GM12878 (cell line): ENCODE data around the gene CRB2. TPM values are rescaled to one million over a fixed set of nuclear protein-coding genes. Genes with fewer than 3 reads are reported as not detected.

ENCODE experiments used
- ATAC-seq: fragments of 200-7000 bp; cut with Tn5 transposase; 3 replicates; pipeline ENCODE4 v1.9.1; 2020; ENCODE audit warnings: mild to moderate bottlenecking, moderate library complexity
- BruUV-seq: library from RNA; stranded (reverse); fragments of 400-500 nt; replicated peaks from 2 replicates; lab custom pipeline; 2021; lab: Mats Ljungman, UMichigan
- CTCF ChIA-PET: fragments of 300-600 bp; sonication (Branson Sonifier 250); formaldehyde crosslinking; extraction: SDS; loops from one replicate; lab custom pipeline; 2021; ENCODE audit warnings: inconsistent platforms; lab: Yijun Ruan, JAX
- POLR2A ChIA-PET: fragments of 350-600 bp; formaldehyde crosslinking; extraction: SDS; loops from one replicate; lab custom pipeline; 2021; ENCODE audit warnings: inconsistent platforms; lab: Charles Lee
- RAD21 ChIA-PET: fragments of 300-600 bp; sonication (Branson Sonifier 250); formaldehyde crosslinking; loops from one replicate; lab custom pipeline; 2023; ENCODE audit warnings: antibody characterized with exemption; ENCODE audit not compliant: unreplicated experiment; lab: Charles Lee
- SMC1A ChIA-PET: fragments of 300-600 bp; sonication (Branson Sonifier 250); formaldehyde crosslinking; loops from one replicate; lab custom pipeline; 2023; ENCODE audit not compliant: unreplicated experiment, uncharacterized antibody; lab: Charles Lee
- DNase-seq: peaks from one replicate; pipeline ENCODE4 v3.0.0-alpha.2; 2011; ENCODE audit warnings: low read depth, low spot score
- FAIRE-seq: peaks from 3 replicates; lab custom pipeline; 2011; peaks lifted over from hg19 to GRCh38; lab: Jason Lieb, UNC
- H2AFZ ChIP-seq: 2 replicates; pipeline ENCODE4 v1.6.0; 2011; ENCODE audit warnings: low read depth, low read length, control low read depth; ENCODE audit not compliant: control insufficient read depth
- H3K27ac ChIP-seq: 2 replicates; pipeline ENCODE4 v1.5.1; 2011; ENCODE audit warnings: control low read depth; ENCODE audit not compliant: control insufficient read depth, insufficient read depth
- H3K27me3 ChIP-seq, 2 experiments: replicated peaks in 1 of 2; 2 replicates each; pipeline versions ENCODE4 v1.6.0 to v1.6.1; 2011; ENCODE audit warnings: low read length in 1 of 2; ENCODE audit not compliant: control insufficient read depth in 2 of 2, insufficient read depth in 2 of 2
- H3K36me3 ChIP-seq, 2 experiments: 2 replicates each; pipeline ENCODE4 v1.5.1; 2011; ENCODE audit warnings: low read length in 1 of 2; ENCODE audit not compliant: control insufficient read depth in 2 of 2, insufficient read depth in 2 of 2
- H3K4me1 ChIP-seq: 2 replicates; pipeline ENCODE4 v1.6.1; 2011; ENCODE audit warnings: mild to moderate bottlenecking, low read length, moderate library complexity, mixed read lengths; ENCODE audit not compliant: control insufficient read depth, insufficient read depth
- H3K4me2 ChIP-seq: 2 replicates; pipeline ENCODE4 v1.6.0; 2011; ENCODE audit warnings: control low read depth; ENCODE audit not compliant: control insufficient read depth, insufficient read depth
- H3K4me3 ChIP-seq: fragments of 200-600 bp; sonication (generic); 2 replicates; pipeline ENCODE4 v1.5.1; 2016
- H3K79me2 ChIP-seq: 2 replicates; pipeline ENCODE4 v1.6.0; 2011; ENCODE audit warnings: low read length; ENCODE audit not compliant: control insufficient read depth, insufficient read depth
- H3K9ac ChIP-seq: 2 replicates; pipeline ENCODE4 v1.8.0; 2011; ENCODE audit warnings: low read length, control low read depth, mixed read lengths; ENCODE audit not compliant: control insufficient read depth, insufficient read depth
- H3K9me3 ChIP-seq: replicated peaks from 3 replicates; pipeline ENCODE4 v1.5.1; 2011; ENCODE audit warnings: mild to moderate bottlenecking, low read length; ENCODE audit not compliant: control insufficient read depth, insufficient read depth
- H4K20me1 ChIP-seq: 2 replicates; pipeline ENCODE4 v1.6.0; 2011; ENCODE audit not compliant: control insufficient read depth, insufficient read depth
- MTA3 ChIP-seq: IDR thresholded peaks from 2 replicates; pipeline ENCODE4 v1.6.1; 2012; ENCODE audit warnings: low read length, inconsistent platforms, borderline replicate concordance
- MYB ChIP-seq: fragments of 150-350 bp; IDR thresholded peaks from 2 replicates; pipeline ENCODE4 v1.6.1; 2014; ENCODE audit warnings: mild to moderate bottlenecking, low read depth, low read length, borderline replicate concordance
- PML ChIP-seq: IDR thresholded peaks from 2 replicates; pipeline ENCODE4 v1.6.1; 2012; ENCODE audit warnings: low read length, inconsistent platforms
- SMAD1 ChIP-seq: fragments of 450-650 bp; IDR thresholded peaks from 2 replicates; pipeline ENCODE4 v1.6.1; 2018; ENCODE audit warnings: mild to moderate bottlenecking, low read depth; ENCODE audit not compliant: partially characterized antibody
- SPI1 ChIP-seq: IDR thresholded peaks from 2 replicates; pipeline ENCODE4 v1.6.1; 2011; ENCODE audit warnings: low read depth, mild to moderate bottlenecking, low read length, moderate library complexity, borderline replicate concordance; ENCODE audit not compliant: insufficient read depth
- SRF ChIP-seq, 2 experiments: IDR thresholded peaks; 2 replicates each; pipeline ENCODE4 v1.6.1; 2011; ENCODE audit warnings: low read depth in 2 of 2, low read length in 2 of 2, mild to moderate bottlenecking in 1 of 2, moderate library complexity in 1 of 2
- WGBS: methylation state at CpG from one replicate; pipeline ENCODE4 v1.1.6; 2016; ENCODE audit warnings: low lambda C conversion rate; ENCODE audit not compliant: insufficient replicate concordance, insufficient coverage; ENCODE audit errors: missing lambda C conversion rate; 5-methylcytosine and 5-hydroxymethylcytosine counted together
- in situ Hi-C: fragments of 300-500 bp; cut with MboI; formaldehyde crosslinking; loops from 9 replicates; pipeline ENCODE4 v1.14.3; 2018; ENCODE audit warnings: mixed read lengths
- intact Hi-C: fragments of 100-400 bp; cut with micrococcal nuclease; formaldehyde crosslinking; loops from one replicate; pipeline ENCODE4 v1.14.2; 2022; ENCODE audit not compliant: unreplicated experiment
- polyA plus RNA-seq, 11 experiments: library from polyadenylated mRNA; depleted of rRNA in 4 of 11; unstranded in 6 of 11; stranded (reverse) in 5 of 11; fragments of >200 nt; fragmentation: Nextera tagmentation in 4 of 11; fragmentation: Illumina TruSeq in 1 of 11; extraction: Ambion mirVana in 4 of 11; extraction: Trizol in 1 of 11; gene quantifications; 1 replicate in 1 of 11; 2 replicates in 10 of 11; pipeline versions ENCODE4 v1.2.1 to v1.2.3, GENCODE V29; 2011 to 2016; ENCODE audit warnings: inconsistent platforms in 2 of 11, missing spikeins in 2 of 11, low read depth in 1 of 11
- total RNA-seq, 4 experiments: library from RNA; depleted of rRNA in 3 of 4; stranded (reverse); fragments of >200 nt in 3 of 4; fragmentation: Illumina TruSeq in 1 of 4; extraction: Trizol in 1 of 4; gene quantifications; 2 replicates each; pipeline versions ENCODE4 v1.2.1 to v1.2.3, GENCODE V29; 2013 to 2021

Gene CRB2
- total and polyA plus RNA-seq, 10 of the 15 experiments (the other 5 are each of a cell fraction or from before 2014, with no cell fraction given), result 0.01 to 0.80 (median 0.23) TPM; not detected in 3

GRCh38 chr9:123424131-123424530 is 68.1 kb downstream of the CRB2 start:
- no peak for FAIRE-seq
- H3K4me1 ChIP-seq, result peaks cover 11% of the 10 kb centered on the region

GRCh38 chr9:123424552-123425225 is 68.7 kb downstream of the CRB2 start:
- Histone ChIP-seq H3K4me1 (peaks cover 11% of the 10 kb centered on the region), H3K9ac (no peak overlapping the region), H3K9me3 (no peaks in the 10 kb centered on the region), H3K27me3 (no peaks in the 10 kb centered on the region), H3K79me2 (no peaks in the 10 kb centered on the region), H3K4me2 (no peak overlapping the region)
- SMC1A ChIA-PET, result no interaction called here
- 100% methylated on average over 6 of the region's 6 CpGs for WGBS
- in situ Hi-C loops (no loop called here), intact Hi-C loops (no loop called here)
- TF ChIP-seq PML, result no peak
- TF ChIP-seq, all 136 proteins: peak for 0
- DNase-seq, result no peak
- H2AFZ ChIP-seq, result no peak overlapping the region
- ChIA-PET CTCF (no interaction called here), RAD21 (no interaction called here), POLR2A (no interaction called here)
- no TSS peak for BruUV-seq
- H3K27ac ChIP-seq, result no peak overlapping the region
- H3K4me3 ChIP-seq, result no peak overlapping the region
- ATAC-seq, result no peak
- no peaks in the 10 kb centered on the region for H4K20me1 ChIP-seq
- no peak for FAIRE-seq
- peaks cover 4 to 5% of the 10 kb centered on the region in 2 experiments; a peak in 2 of 4 replicates for H3K36me3 ChIP-seq

More at GRCh38 chr9:123424131-123424530, 68.1 kb downstream of the CRB2 start:
- no peak overlapping the region for H3K4me2 ChIP-seq
- H4K20me1 ChIP-seq, result no peaks in the 10 kb centered on the region
- no peaks in the 10 kb centered on the region for H3K27me3 ChIP-seq
- ChIA-PET CTCF (no interaction called here), RAD21 (no interaction called here), POLR2A (no interaction called here), SMC1A (no interaction called here)
- H2AFZ ChIP-seq, result no peak overlapping the region
- no peak for TF ChIP-seq MTA3
- no peak for TF ChIP-seq SRF (IDR thresholded peaks at IDR 0.05; ENCODE audit: low read depth in 2 of 2, low read length in 2 of 2)
- no peak for TF ChIP-seq SPI1
- TF ChIP-seq MYB, result no peak
- no peak for TF ChIP-seq SMAD1
- no peaks in the 10 kb centered on the region for H3K79me2 ChIP-seq
- BruUV-seq, result no TSS peak
- H3K9ac ChIP-seq, result no peak overlapping the region
- ATAC-seq (no peak), DNase-seq (no peak)
- intact Hi-C loops, result no loop called here
- no peak overlapping the region for H3K4me3 ChIP-seq
- WGBS, result over 99% methylated on average over 5 of the region's 5 CpGs
- H3K36me3 ChIP-seq, result peaks cover 6 to 7% of the 10 kb centered on the region in 2 experiments; a peak in 2 of 4 replicates
- in situ Hi-C loops, result no loop called here
- no peaks in the 10 kb centered on the region for H3K9me3 ChIP-seq
- no peak overlapping the region for H3K27ac ChIP-seq
